Fibroblast of skin of left biceps (primary cell): ENCODE measurements around the gene C2orf80.
"Not testable (repeated sequence)": the region's sequence is repeated elsewhere in the genome, so short reads cannot be mapped to it uniquely, and the experiment has no call there.

ENCODE experiments used
- DNase-seq, 2 experiments: peaks; one replicate each; pipeline ENCODE4 v3.0.0-alpha.2; 2013; ENCODE audit warnings: low read depth in 2 of 2

C2orf80 gene

DNA sequence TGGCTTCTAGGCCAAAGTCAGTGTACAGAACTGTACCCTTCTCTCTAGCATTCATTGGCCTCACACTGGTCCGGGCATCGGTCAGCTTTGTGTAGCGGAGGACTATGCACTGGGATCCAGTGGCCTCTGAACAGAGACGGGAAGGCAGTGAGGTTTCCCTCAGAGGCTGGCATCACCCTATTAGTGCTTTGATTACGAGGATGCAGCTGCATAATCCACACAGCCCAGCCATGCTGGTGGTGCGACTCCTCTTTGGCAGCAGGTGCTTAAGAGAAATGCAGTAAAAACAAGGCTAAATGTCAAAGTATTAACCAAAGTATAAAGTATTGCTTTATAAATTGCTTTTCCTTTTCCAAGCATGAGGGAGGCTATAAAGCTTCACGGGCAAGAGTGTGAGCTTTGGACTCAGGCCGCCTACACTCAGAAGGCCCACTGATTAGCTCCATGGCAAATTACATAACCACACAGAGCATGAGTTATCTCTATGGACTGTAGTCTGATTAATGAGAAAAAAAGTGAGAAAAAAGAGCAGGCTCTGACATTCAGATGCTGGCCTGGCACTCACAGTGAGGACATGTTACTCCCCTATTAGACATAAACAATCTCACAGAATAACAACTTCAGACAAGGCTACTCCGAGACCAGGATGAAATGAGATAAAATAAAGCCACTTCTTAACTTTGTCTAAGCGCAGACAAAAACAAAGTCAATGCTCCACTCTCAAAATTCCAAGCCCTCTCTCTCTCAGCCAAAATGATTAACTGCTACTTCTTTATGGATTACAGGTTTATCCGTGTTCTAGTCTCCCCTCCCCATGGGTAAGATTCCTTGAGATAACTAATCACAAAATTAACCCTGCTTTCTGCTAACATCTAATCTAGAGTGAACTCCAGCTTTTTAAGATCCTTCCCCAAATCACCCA is 53.8 kb downstream of the C2orf80 start:
- no peak for DNase-seq

DNA sequence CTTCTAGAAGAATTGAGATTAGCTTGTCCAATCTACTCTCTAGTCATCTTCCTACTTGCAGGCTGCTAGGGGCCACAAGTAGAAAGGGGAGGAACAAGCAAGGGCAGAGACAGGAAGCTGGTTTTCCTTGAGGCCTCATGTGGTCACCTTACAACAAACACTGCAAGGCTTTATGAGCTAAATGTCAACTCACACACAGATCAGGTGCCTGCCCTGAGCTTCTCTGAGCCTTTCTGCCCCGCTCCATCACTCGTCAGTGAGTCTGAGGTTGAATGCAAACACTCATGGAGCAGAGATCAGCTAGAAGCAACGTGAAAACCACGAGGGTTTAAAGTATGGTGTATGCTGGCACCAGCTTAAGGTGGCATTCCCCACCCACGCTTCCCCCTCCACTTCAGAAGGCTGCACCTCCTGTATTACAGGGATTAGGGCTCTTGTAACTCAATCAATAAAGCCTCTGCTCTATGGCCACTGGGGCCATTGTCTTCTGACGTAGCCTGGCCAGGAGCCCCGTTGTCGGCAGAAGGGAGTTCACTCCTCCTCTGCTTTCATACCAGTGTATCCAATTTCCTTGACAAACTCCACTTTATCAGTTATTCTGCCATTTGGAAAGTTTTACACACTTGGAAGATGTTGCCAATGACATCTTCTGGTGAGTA is 54.8 kb downstream of the C2orf80 start:
- DNase-seq, result no peak

DNA sequence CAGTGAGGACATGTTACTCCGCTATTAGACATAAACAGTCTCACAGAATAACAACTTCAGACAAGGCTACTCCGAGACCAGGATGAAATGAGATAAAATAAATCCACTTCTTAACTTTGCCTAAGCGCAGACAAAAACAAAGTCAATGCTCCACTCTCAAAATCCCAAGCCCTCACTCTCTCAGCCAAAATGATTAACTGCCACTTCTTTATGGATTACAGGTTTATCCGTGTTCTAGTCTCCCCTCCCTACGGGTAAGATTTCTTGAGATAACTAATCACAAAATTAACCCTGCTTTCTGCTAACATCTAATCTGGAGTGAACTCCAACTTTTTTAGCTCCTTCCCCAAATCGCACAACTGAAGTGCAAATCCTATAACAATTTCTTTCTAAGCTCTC is 59.1 kb downstream of the C2orf80 start:
- no peak for DNase-seq

- no peak for DNase-seq
Observed at GRCh38 chr2:208129744-208130711, 59.8 kb downstream of the C2orf80 start, which contains the start of gene CRYGC. Gene CRYGC (minus strand): TSS chr2:208129828. CDS start chr2:208129792, 36 bp downstream.

DNA sequence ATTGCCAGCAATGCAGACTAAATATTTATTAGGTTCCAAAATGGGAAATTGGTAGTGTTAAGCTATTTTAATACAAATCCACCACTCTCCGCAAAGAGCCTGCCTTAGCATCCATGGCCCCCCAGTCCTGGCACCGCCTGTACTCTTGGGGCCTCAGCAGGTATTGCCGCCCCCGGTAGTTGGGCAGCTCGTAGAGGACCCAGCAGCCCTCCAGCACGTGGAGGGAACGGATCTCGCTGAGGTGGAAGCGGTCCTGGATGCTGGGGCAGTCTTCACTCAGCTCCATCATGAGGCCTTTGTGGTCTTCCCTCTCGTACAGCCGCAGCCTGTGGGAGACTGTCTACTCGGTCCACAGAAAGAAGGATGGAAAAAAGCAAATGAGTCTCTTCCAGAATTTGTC is 61.7 kb downstream of the C2orf80 start:
- no peak for DNase-seq

GRCh38 chr2:208127090-208127489 is 62.7 kb downstream of the C2orf80 start:
- no peak for DNase-seq

- no peak for DNase-seq
Observed at GRCh38 chr2:208125251-208125650, 64.6 kb downstream of the C2orf80 start.

DNA sequence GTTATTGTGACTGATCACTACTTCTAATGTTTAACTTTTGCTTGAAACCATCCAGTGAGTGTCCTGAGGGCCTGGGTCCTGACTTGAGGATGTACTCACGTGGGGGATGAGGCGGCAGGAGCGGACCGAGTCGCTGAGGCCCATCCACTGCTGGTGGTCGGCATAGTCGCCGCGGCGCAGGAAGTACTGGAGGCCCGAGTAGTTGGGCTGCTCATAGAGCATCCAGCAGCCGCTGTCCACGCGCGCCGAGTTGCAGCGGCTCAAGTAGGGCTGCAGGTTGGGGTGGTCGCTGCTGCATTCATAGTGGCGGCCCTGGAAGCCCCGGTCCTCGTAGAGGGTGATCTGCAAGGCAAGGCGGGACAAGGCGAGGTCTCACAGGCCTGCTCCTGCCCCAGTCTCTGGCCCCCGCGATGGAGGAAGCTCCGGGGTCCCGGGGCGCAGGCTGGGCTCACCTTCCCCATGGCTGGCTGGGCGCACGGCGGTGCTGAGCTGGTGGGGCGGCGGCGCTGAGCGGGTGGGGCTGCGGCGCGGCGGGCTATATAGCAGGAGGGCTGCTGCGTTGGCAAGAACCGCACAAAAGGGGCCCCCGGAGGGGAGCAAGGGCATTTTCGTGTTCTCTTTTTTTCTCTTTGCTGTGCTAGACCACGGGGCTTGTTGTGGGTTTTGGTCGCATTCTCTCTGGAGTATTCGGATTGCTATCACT is 65.7 kb downstream of the C2orf80 start, which contains the start of gene CRYGD:
TSS of gene CRYGD (minus strand) at position 512 of the 703 bp plus-strand sequence. CDS start at position 461, 51 bp downstream.
- not testable (repeated sequence) for DNase-seq

DNA sequence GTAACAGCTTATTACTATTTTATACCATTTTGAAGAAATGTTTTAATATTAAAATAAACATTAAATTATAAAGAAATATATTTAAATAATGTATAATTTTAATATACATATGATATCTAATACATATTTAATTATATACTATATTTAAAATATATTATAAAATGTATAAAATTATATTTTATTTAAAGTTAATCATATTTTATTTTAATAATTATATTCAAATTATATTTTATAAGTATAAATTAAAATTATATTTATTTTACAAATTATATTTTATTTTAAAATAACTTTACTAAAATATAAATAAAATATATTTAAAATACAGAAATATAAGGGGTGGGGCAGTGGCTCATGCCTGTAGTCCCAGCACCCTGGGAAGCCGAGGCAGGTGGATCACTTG is 67.6 kb downstream of the C2orf80 start:
- no peak for DNase-seq

- DNase-seq, result no peak
Observed at GRCh38 chr2:208118918-208119317, 70.9 kb downstream of the C2orf80 start.

GRCh38 chr2:208117390-208117789 is 72.4 kb downstream of the C2orf80 start:
- not testable (repeated sequence) for DNase-seq
